ENCODE data around the gene NKX6-2. TPM values are rescaled to one million over a fixed set of nuclear protein-coding genes. Genes with fewer than 3 reads are reported as not detected.

NKX6-2 gene
- total and polyA plus RNA-seq, 2 experiments from 2014 or later = 0.24 to 9.3 TPM

DNA sequence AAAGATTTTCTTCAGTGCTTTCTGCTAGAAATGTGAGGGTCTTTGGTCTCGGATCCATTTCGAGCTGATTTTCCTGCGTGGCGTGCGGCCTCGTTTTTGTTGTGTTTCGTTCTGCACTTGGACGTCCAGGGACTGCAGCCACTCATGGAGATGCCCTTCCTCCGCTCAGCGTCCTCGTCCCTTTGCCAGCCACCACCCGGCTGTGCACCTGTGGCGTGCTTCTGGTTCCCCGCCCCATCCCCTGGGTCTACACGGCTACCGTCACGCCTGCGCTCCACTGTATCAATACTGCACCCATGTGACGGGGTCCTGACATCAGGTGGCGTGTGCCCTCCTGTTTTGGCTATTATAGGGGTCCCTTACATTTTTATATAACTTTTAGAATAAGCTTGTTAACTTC lies 42.7 kb upstream of the NKX6-2 start:
- no peak overlapping the region for H3K27ac Mint-ChIP-seq
- no peaks in the 10 kb centered on the region for H4K20me1 ChIP-seq (replicated peaks; ENCODE audit: insufficient read depth)
- H3K4me1 Mint-ChIP-seq = no peaks in the 10 kb centered on the region; the same call in 2 of the 3 replicates
- DNase-seq (ENCODE audit: low spot score) (no peak), ATAC-seq (no peak)
- H3K27ac ChIP-seq (ENCODE audit: low read depth) = no peak overlapping the region
- peaks cover 16% of the 10 kb centered on the region for H3K9me3 Mint-ChIP-seq
- H3K9me2 ChIP-seq (ENCODE audit: insufficient read depth) = no peaks in the 10 kb centered on the region
- TF ChIP-seq POLR2AphosphoS5 (IDR thresholded peaks at IDR 0.05; ENCODE audit: low read depth) (no peak), NANOG (IDR thresholded peaks at IDR 0.05; ENCODE audit: borderline replicate concordance) (no peak), EZH2 (IDR thresholded peaks at IDR 0.05; ENCODE audit: low read depth, unreplicated experiment) (no peak), EZH2phosphoT487 (IDR thresholded peaks at IDR 0.05; ENCODE audit: unreplicated experiment) (no peak), ZNF114 (CRISPR knock-in tag; IDR thresholded peaks at IDR 0.05) (no peak), ZNF331 (CRISPR knock-in tag; IDR thresholded peaks at IDR 0.05; ENCODE audit: low read depth) (no peak), JUNB (IDR thresholded peaks at IDR 0.05; ENCODE audit: unreplicated experiment) (no peak), CREB1 (CRISPR knock-in tag; IDR thresholded peaks at IDR 0.05; ENCODE audit: low read depth) (no peak), STAT1 (IDR thresholded peaks at IDR 0.05; ENCODE audit: unreplicated experiment) (no peak)
- TF ChIP-seq, protein P1, sequence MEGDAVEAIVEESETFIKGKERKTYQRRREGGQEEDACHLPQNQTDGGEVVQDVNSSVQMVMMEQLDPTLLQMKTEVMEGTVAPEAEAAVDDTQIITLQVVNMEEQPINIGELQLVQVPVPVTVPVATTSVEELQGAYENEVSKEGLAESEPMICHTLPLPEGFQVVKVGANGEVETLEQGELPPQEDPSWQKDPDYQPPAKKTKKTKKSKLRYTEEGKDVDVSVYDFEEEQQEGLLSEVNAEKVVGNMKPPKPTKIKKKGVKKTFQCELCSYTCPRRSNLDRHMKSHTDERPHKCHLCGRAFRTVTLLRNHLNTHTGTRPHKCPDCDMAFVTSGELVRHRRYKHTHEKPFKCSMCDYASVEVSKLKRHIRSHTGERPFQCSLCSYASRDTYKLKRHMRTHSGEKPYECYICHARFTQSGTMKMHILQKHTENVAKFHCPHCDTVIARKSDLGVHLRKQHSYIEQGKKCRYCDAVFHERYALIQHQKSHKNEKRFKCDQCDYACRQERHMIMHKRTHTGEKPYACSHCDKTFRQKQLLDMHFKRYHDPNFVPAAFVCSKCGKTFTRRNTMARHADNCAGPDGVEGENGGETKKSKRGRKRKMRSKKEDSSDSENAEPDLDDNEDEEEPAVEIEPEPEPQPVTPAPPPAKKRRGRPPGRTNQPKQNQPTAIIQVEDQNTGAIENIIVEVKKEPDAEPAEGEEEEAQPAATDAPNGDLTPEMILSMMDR (conservative IDR thresholded peaks at IDR 0.05; ENCODE audit: low read depth in 2 of 2) = no peak
- TF ChIP-seq, protein P2, sequence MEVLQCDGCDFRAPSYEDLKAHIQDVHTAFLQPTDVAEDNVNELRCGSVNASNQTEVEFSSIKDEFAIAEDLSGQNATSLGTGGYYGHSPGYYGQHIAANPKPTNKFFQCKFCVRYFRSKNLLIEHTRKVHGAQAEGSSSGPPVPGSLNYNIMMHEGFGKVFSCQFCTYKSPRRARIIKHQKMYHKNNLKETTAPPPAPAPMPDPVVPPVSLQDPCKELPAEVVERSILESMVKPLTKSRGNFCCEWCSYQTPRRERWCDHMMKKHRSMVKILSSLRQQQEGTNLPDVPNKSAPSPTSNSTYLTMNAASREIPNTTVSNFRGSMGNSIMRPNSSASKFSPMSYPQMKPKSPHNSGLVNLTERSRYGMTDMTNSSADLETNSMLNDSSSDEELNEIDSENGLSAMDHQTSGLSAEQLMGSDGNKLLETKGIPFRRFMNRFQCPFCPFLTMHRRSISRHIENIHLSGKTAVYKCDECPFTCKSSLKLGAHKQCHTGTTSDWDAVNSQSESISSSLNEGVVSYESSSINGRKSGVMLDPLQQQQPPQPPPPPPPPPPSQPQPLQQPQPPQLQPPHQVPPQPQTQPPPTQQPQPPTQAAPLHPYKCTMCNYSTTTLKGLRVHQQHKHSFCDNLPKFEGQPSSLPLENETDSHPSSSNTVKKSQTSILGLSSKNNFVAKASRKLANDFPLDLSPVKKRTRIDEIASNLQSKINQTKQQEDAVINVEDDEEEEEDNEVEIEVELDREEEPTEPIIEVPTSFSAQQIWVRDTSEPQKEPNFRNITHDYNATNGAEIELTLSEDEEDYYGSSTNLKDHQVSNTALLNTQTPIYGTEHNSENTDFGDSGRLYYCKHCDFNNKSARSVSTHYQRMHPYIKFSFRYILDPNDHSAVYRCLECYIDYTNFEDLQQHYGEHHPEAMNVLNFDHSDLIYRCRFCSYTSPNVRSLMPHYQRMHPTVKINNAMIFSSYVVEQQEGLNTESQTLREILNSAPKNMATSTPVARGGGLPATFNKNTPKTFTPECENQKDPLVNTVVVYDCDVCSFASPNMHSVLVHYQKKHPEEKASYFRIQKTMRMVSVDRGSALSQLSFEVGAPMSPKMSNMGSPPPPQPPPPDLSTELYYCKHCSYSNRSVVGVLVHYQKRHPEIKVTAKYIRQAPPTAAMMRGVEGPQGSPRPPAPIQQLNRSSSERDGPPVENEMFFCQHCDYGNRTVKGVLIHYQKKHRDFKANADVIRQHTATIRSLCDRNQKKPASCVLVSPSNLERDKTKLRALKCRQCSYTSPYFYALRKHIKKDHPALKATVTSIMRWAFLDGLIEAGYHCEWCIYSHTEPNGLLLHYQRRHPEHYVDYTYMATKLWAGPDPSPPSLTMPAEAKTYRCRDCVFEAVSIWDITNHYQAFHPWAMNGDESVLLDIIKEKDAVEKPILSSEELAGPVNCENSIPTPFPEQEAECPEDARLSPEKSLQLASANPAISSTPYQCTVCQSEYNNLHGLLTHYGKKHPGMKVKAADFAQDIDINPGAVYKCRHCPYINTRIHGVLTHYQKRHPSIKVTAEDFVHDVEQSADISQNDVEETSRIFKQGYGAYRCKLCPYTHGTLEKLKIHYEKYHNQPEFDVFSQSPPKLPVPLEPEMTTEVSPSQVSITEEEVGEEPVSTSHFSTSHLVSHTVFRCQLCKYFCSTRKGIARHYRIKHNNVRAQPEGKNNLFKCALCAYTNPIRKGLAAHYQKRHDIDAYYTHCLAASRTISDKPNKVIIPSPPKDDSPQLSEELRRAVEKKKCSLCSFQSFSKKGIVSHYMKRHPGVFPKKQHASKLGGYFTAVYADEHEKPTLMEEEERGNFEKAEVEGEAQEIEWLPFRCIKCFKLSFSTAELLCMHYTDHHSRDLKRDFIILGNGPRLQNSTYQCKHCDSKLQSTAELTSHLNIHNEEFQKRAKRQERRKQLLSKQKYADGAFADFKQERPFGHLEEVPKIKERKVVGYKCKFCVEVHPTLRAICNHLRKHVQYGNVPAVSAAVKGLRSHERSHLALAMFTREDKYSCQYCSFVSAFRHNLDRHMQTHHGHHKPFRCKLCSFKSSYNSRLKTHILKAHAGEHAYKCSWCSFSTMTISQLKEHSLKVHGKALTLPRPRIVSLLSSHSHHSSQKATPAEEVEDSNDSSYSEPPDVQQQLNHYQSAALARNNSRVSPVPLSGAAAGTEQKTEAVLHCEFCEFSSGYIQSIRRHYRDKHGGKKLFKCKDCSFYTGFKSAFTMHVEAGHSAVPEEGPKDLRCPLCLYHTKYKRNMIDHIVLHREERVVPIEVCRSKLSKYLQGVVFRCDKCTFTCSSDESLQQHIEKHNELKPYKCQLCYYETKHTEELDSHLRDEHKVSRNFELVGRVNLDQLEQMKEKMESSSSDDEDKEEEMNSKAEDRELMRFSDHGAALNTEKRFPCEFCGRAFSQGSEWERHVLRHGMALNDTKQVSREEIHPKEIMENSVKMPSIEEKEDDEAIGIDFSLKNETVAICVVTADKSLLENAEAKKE (CRISPR knock-in tag; IDR thresholded peaks at IDR 0.05) = no peak
- TF ChIP-seq, protein P3, sequence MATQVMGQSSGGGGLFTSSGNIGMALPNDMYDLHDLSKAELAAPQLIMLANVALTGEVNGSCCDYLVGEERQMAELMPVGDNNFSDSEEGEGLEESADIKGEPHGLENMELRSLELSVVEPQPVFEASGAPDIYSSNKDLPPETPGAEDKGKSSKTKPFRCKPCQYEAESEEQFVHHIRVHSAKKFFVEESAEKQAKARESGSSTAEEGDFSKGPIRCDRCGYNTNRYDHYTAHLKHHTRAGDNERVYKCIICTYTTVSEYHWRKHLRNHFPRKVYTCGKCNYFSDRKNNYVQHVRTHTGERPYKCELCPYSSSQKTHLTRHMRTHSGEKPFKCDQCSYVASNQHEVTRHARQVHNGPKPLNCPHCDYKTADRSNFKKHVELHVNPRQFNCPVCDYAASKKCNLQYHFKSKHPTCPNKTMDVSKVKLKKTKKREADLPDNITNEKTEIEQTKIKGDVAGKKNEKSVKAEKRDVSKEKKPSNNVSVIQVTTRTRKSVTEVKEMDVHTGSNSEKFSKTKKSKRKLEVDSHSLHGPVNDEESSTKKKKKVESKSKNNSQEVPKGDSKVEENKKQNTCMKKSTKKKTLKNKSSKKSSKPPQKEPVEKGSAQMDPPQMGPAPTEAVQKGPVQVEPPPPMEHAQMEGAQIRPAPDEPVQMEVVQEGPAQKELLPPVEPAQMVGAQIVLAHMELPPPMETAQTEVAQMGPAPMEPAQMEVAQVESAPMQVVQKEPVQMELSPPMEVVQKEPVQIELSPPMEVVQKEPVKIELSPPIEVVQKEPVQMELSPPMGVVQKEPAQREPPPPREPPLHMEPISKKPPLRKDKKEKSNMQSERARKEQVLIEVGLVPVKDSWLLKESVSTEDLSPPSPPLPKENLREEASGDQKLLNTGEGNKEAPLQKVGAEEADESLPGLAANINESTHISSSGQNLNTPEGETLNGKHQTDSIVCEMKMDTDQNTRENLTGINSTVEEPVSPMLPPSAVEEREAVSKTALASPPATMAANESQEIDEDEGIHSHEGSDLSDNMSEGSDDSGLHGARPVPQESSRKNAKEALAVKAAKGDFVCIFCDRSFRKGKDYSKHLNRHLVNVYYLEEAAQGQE (IDR thresholded peaks at IDR 0.05; ENCODE audit: unreplicated experiment) = no peak
- TF ChIP-seq, protein P4, sequence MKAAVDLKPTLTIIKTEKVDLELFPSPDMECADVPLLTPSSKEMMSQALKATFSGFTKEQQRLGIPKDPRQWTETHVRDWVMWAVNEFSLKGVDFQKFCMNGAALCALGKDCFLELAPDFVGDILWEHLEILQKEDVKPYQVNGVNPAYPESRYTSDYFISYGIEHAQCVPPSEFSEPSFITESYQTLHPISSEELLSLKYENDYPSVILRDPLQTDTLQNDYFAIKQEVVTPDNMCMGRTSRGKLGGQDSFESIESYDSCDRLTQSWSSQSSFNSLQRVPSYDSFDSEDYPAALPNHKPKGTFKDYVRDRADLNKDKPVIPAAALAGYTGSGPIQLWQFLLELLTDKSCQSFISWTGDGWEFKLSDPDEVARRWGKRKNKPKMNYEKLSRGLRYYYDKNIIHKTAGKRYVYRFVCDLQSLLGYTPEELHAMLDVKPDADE (IDR thresholded peaks at IDR 0.05) = no peak
- no peaks in the 10 kb centered on the region for H3K4me1 ChIP-seq (ENCODE audit: insufficient read depth)
- H3K79me2 ChIP-seq (replicated peaks; ENCODE audit: insufficient read depth) = no peaks in the 10 kb centered on the region
- H3K36me3 ChIP-seq (ENCODE audit: insufficient read depth) = no peaks in the 10 kb centered on the region
- no peak overlapping the region for H3K4me2 ChIP-seq
- H3K27me3 Mint-ChIP-seq (ENCODE audit: insufficient read depth, low read depth, poor library complexity) = peaks cover 13% of the 10 kb centered on the region
- no peaks in the 10 kb centered on the region for H3K27me3 ChIP-seq (ENCODE audit: insufficient read depth)
- H3F3A ChIP-seq (replicated peaks; ENCODE audit: low read depth) = no peaks in the 10 kb centered on the region
- H3K36me3 Mint-ChIP-seq (ENCODE audit: low read depth) = peaks cover 6% of the 10 kb centered on the region
- no peak overlapping the region for H3K4me3 ChIP-seq
- H2AFZ ChIP-seq = no peak overlapping the region
- no peak overlapping the region for H3K4me3 Mint-ChIP-seq
